ENCODE data around the gene EFCC1. TPM values are rescaled to one million over a fixed set of nuclear protein-coding genes. Genes with fewer than 3 reads are reported as not detected.

EFCC1 gene
- total RNA-seq, 2 donors from 2014 or later, result 0.21 TPM; not detected in 1

GRCh38 chr3:129025108-129025507 lies 24.0 kb downstream of the EFCC1 start:
- Mint-ChIP-seq H3K27me3 (no peaks in the 10 kb centered on the region), H3K4me1 (ENCODE audit: low read depth in 2 of 2) (peaks cover 33% of the 10 kb centered on the region in 2 donors)

GRCh38 chr3:129025691-129026435 lies 24.8 kb downstream of the EFCC1 start:
- H3K4me3 Mint-ChIP-seq, result peak overlapping the region; percentile 89
- H3K9me3 Mint-ChIP-seq, result no peaks in the 10 kb centered on the region
- H3K36me3 Mint-ChIP-seq, result no peaks in the 10 kb centered on the region
- DNase-seq (ENCODE audit: low spot score), result no peak
- H3K27ac Mint-ChIP-seq, result peak overlapping the region; percentile 93 to 98
- no peak for ATAC-seq
- no peaks in the 10 kb centered on the region for H3K27me3 Mint-ChIP-seq
- peaks cover 33% of the 10 kb centered on the region in 2 donors for H3K4me1 Mint-ChIP-seq (ENCODE audit: low read depth in 2 of 2)

More at GRCh38 chr3:129025108-129025507, 24.0 kb downstream of the EFCC1 start:
- no peaks in the 10 kb centered on the region for H3K9me3 Mint-ChIP-seq
- peak overlapping the region; percentile 32 for H3K4me3 Mint-ChIP-seq
- H3K27ac Mint-ChIP-seq, result peak overlapping the region; percentile 61 to 98
- no peaks in the 10 kb centered on the region for H3K36me3 Mint-ChIP-seq
- ATAC-seq (no peak), DNase-seq (ENCODE audit: low spot score) (no peak)

GRCh38 chr3:129026728-129027543 lies 25.8 kb downstream of the EFCC1 start:
- peak; percentile 99 for ATAC-seq
- Mint-ChIP-seq H3K27ac (peak overlapping the region; percentile 93 to 98), H3K36me3 (no peaks in the 10 kb centered on the region), H3K4me1 (ENCODE audit: low read depth in 2 of 2) (peaks cover 28 to 29% of the 10 kb centered on the region in 2 donors), H3K27me3 (no peaks in the 10 kb centered on the region), H3K9me3 (no peaks in the 10 kb centered on the region), H3K4me3 (peak overlapping the region; percentile 89)
- peak; percentile 95 for DNase-seq (ENCODE audit: low spot score)

GRCh38 chr3:129027544-129027880 lies 26.4 kb downstream of the EFCC1 start:
- Mint-ChIP-seq H3K36me3 (no peaks in the 10 kb centered on the region), H3K27me3 (no peaks in the 10 kb centered on the region), H3K4me3 (no peak overlapping the region), H3K27ac (no peak overlapping the region), H3K4me1 (ENCODE audit: low read depth in 2 of 2) (peaks cover 23 to 25% of the 10 kb centered on the region in 2 donors), H3K9me3 (no peaks in the 10 kb centered on the region)
- ATAC-seq (no peak), DNase-seq (ENCODE audit: low spot score) (no peak)

- Mint-ChIP-seq H3K4me3 (no peak overlapping the region), H3K27ac (no peak overlapping the region), H3K27me3 (no peaks in the 10 kb centered on the region), H3K36me3 (no peaks in the 10 kb centered on the region), H3K9me3 (no peaks in the 10 kb centered on the region), H3K4me1 (ENCODE audit: low read depth in 2 of 2) (peaks cover 19 to 25% of the 10 kb centered on the region in 2 donors)
- ATAC-seq, result no peak
- no peak for DNase-seq (ENCODE audit: low spot score)
Measured at GRCh38 chr3:129028866-129029265, 27.8 kb downstream of the EFCC1 start.

GRCh38 chr3:129030611-129031010 lies 29.5 kb downstream of the EFCC1 start:
- peaks cover 13 to 14% of the 10 kb centered on the region in 2 donors for H3K4me1 Mint-ChIP-seq (ENCODE audit: low read depth in 2 of 2)
- no peaks in the 10 kb centered on the region for H3K27me3 Mint-ChIP-seq
- no peaks in the 10 kb centered on the region for H3K36me3 Mint-ChIP-seq
- ATAC-seq (no peak), DNase-seq (ENCODE audit: low spot score) (no peak)
- no peaks in the 10 kb centered on the region for H3K9me3 Mint-ChIP-seq
- H3K4me3 Mint-ChIP-seq, result no peak overlapping the region
- no peak overlapping the region for H3K27ac Mint-ChIP-seq

GRCh38 chr3:129031476-129032215 lies 30.5 kb downstream of the EFCC1 start:
- no peaks in the 10 kb centered on the region for H3K36me3 Mint-ChIP-seq
- peaks cover 3 to 4% of the 10 kb centered on the region in 2 donors for H3K4me1 Mint-ChIP-seq (ENCODE audit: low read depth in 2 of 2)
- no peaks in the 10 kb centered on the region for H3K9me3 Mint-ChIP-seq
- H3K4me3 Mint-ChIP-seq, result no peak overlapping the region
- no peaks in the 10 kb centered on the region for H3K27me3 Mint-ChIP-seq
- ATAC-seq (no peak), DNase-seq (ENCODE audit: low spot score) (no peak)
- no peak overlapping the region for H3K27ac Mint-ChIP-seq

- H3K27me3 Mint-ChIP-seq, result no peaks in the 10 kb centered on the region
- DNase-seq (ENCODE audit: low spot score) (no peak), ATAC-seq (no peak)
- no peak overlapping the region for H3K27ac Mint-ChIP-seq
- no peak overlapping the region for H3K4me3 Mint-ChIP-seq
- H3K36me3 Mint-ChIP-seq, result no peaks in the 10 kb centered on the region
- no peaks in the 10 kb centered on the region for H3K4me1 Mint-ChIP-seq (ENCODE audit: low read depth in 2 of 2)
- no peaks in the 10 kb centered on the region for H3K9me3 Mint-ChIP-seq
Measured at GRCh38 chr3:129032716-129033115, 31.6 kb downstream of the EFCC1 start.

GRCh38 chr3:129033151-129033550 lies 32.0 kb downstream of the EFCC1 start:
- no peaks in the 10 kb centered on the region for H3K9me3 Mint-ChIP-seq
- H3K4me3 Mint-ChIP-seq, result no peak overlapping the region
- ATAC-seq (no peak), DNase-seq (ENCODE audit: low spot score) (no peak)
- no peaks in the 10 kb centered on the region for H3K36me3 Mint-ChIP-seq
- H3K4me1 Mint-ChIP-seq (ENCODE audit: low read depth in 2 of 2), result no peaks in the 10 kb centered on the region
- H3K27me3 Mint-ChIP-seq, result no peaks in the 10 kb centered on the region
- no peak overlapping the region for H3K27ac Mint-ChIP-seq

GRCh38 chr3:129033633-129034321 lies 32.7 kb downstream of the EFCC1 start:
- ATAC-seq (no peak), DNase-seq (ENCODE audit: low spot score) (no peak)
- no peaks in the 10 kb centered on the region for H3K36me3 Mint-ChIP-seq
- H3K27ac Mint-ChIP-seq, result no peak overlapping the region
- H3K27me3 Mint-ChIP-seq, result no peaks in the 10 kb centered on the region
- no peaks in the 10 kb centered on the region for H3K9me3 Mint-ChIP-seq
- no peaks in the 10 kb centered on the region for H3K4me1 Mint-ChIP-seq (ENCODE audit: low read depth in 2 of 2)
- H3K4me3 Mint-ChIP-seq, result no peak overlapping the region

- no peaks in the 10 kb centered on the region for H3K4me1 Mint-ChIP-seq (ENCODE audit: low read depth in 2 of 2)
- no peak overlapping the region for H3K27ac Mint-ChIP-seq
- DNase-seq (ENCODE audit: low spot score) (no peak), ATAC-seq (no peak)
- H3K9me3 Mint-ChIP-seq, result no peaks in the 10 kb centered on the region
- H3K36me3 Mint-ChIP-seq, result no peaks in the 10 kb centered on the region
- H3K4me3 Mint-ChIP-seq, result no peak overlapping the region
- H3K27me3 Mint-ChIP-seq, result no peaks in the 10 kb centered on the region
Measured at GRCh38 chr3:129034642-129035041, 33.5 kb downstream of the EFCC1 start.

- Mint-ChIP-seq H3K36me3 (no peaks in the 10 kb centered on the region), H3K4me1 (ENCODE audit: low read depth in 2 of 2) (no peaks in the 10 kb centered on the region), H3K27me3 (no peaks in the 10 kb centered on the region), H3K9me3 (no peaks in the 10 kb centered on the region), H3K27ac (no peak overlapping the region), H3K4me3 (no peak overlapping the region)
- no peak for ATAC-seq
- DNase-seq (ENCODE audit: low spot score), result no peak
Measured at GRCh38 chr3:129035360-129036221, 34.5 kb downstream of the EFCC1 start.
